ENCODE results near the gene PHF21A.

PHF21A gene

DNA sequence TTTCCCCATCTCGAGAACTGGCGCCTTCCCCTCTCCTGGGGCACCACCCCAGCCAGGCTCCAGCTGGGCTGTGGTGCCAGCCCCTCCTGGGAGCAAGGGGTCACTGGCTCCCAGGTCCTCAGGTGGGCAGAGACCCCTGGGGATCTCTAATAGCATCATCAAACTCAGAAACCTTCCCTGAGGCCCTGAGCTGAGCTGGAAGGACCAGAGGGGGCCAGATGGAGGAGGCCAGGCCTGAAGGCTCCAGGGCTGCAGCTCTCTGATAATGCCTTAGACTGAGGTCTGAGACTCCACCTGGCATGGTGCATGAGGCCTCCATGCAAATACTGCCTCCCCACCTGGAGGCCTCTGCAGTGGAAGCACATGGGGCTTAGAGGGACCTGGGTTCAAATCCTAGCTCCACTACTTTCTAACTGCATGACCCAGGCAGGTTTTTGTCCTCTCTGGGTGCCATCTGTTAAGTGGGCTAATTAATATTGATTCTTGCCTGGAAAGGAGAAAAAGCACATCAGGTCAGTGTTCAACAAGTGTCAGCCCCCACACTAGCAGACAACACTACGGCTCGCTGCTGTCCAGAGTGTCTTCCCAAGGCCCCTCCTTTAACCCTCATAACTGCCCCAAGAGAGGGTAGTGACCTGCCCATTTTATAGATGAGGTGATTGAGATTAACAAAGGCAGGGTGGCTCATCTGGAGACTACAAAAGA lies 234.3 kb downstream of the PHF21A start:
- DNase-seq (ENCODE audit: extremely low read depth in 1 of 2, low read depth in 1 of 2), result no peak

GRCh38 chr11:45885921-45886721 lies 235.1 kb downstream of the PHF21A start:
- DNase-seq (ENCODE audit: extremely low read depth in 1 of 2, low read depth in 1 of 2), result no peak

- DNase-seq (ENCODE audit: extremely low read depth in 1 of 2, low read depth in 1 of 2), result peak in 1 of 2 donors; percentile 41
Observed at GRCh38 chr11:45885274-45885920, 235.9 kb downstream of the PHF21A start, which contains the start of gene MAPK8IP1. MAPK8IP1 (plus strand) TSS chr11:45885651; CDS start chr11:45885821, 170 bp downstream.

DNA sequence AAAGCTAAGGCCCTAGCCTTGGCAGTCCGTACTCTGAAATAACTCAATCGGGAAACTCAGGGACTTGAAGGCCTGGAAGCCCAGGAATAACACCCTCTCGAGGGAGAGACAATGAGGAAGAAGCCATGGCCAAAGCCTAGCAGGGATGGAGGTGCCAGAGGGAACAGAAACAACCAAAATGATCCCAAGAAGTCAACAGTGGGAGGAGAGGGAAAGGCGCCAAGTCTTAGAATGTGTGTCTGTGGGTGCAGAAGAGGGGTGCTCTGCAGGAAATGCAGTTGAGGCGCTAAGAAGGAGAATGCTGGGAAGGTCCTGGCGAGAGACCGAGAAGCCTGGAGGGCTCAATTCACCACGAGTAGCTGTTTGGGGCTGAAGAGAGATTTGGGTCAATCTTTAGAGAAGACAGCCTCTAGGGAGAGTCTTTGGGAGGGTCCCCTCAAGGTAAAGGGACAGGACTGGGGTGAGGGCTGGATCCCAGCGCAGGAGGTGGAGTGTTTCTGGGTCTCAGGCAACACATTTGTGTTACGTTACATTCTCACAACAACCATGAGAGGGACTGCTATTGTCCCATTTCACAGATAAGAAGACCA lies 236.6 kb downstream of the PHF21A start:
- no peak for DNase-seq (ENCODE audit: extremely low read depth in 1 of 2, low read depth in 1 of 2)
